Urinary bladder (tissue), 4 donors: ENCODE measurements around the gene RNF227. TPM values are rescaled to one million over a fixed set of nuclear protein-coding genes. Genes with fewer than 3 reads are reported as not detected.

Experiments
- DNase-seq: peaks from one replicate; pipeline ENCODE4 v3.0.0-alpha.2; 2015; ENCODE audit errors: extremely low spot score
- H3K27ac ChIP-seq: one replicate; pipeline ENCODE4 v1.5.1; 2013; ENCODE audit warnings: low read depth, mild to moderate bottlenecking, moderate library complexity
- H3K36me3 ChIP-seq: one replicate; pipeline ENCODE4 v1.6.1; 2013; ENCODE audit warnings: mild to moderate bottlenecking, moderate library complexity; ENCODE audit not compliant: insufficient read depth
- H3K4me1 ChIP-seq: one replicate; pipeline ENCODE4 v1.6.1; 2013; ENCODE audit warnings: mild to moderate bottlenecking, moderate library complexity; ENCODE audit not compliant: insufficient read depth
- H3K4me3 ChIP-seq: one replicate; pipeline ENCODE4 v1.5.1; 2013; ENCODE audit warnings: low read depth, low read length
- WGBS: extraction: QIAGEN DNeasy Blood & Tissue Kit; methylation state at CpG from one replicate; pipeline ENCODE4 v1.1.7; 2013; 5-methylcytosine and 5-hydroxymethylcytosine counted together
- polyA plus RNA-seq: library from polyadenylated mRNA; stranded (reverse); fragments of 200-250 nt; gene quantifications from one replicate; pipeline ENCODE4 v1.2.3, GENCODE V29; 2013
- total RNA-seq: library from RNA; depleted of rRNA; stranded (reverse); fragments of >200 nt; gene quantifications from one replicate; pipeline ENCODE4 v1.2.3, GENCODE V29; 2014
- donor health status: healthy with polysubstance abuse.
- donor health status: healthy.

RNF227 gene
- total and polyA plus RNA-seq, 2 donors: 3.8 to 4.2 TPM

DNA sequence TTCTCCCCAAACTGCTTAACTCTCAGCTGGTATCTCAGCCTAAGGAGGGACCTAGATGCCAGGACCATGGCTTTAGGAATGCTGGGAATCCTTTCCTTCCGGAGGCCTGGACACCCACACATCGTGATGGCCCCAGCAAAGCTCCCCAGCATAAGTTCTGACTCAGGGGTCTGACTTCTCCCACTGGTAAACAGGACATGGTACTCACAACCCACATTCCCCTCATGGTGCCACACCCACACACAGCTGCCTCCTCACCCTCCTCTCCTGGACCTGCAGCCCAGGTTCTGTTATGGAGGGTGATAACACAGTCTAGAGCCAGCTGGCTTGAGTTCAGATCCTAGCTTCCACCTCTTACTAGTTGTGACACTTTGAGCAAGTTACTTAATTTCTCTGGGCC is 719 bp upstream of the RNF227 start:
- Histone ChIP-seq H3K4me3 (no peak overlapping the region), H3K27ac (no peak overlapping the region), H3K4me1 (no peaks in the 10 kb centered on the region), H3K36me3 (no peaks in the 10 kb centered on the region)
- DNase-seq: no peak
- 52% methylated on average over 2 of the region's 2 CpGs for WGBS

DNA sequence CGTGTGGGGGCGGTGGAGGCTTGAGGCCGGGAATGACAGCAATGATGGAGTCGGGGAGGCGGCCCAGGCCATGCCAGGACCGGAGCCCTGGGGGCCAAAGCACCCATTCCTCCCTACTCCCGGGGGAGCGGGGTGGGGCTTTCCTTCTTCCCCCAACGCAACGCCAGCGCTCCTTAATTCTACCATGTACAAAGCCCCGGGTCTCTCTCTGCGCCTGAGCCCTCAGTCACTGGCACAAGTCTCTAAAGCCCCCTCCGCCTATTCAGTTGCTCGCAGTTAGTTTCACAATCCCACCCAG is 245 bp upstream of the RNF227 start:
- H3K4me1 ChIP-seq: no peaks in the 10 kb centered on the region
- DNase-seq: no peak
- H3K36me3 ChIP-seq: no peaks in the 10 kb centered on the region
- peak overlapping the region; percentile 88 for H3K27ac ChIP-seq
- WGBS: 34% methylated on average over 15 of the region's 15 CpGs
- H3K4me3 ChIP-seq: peak overlapping the region; percentile 40

DNA sequence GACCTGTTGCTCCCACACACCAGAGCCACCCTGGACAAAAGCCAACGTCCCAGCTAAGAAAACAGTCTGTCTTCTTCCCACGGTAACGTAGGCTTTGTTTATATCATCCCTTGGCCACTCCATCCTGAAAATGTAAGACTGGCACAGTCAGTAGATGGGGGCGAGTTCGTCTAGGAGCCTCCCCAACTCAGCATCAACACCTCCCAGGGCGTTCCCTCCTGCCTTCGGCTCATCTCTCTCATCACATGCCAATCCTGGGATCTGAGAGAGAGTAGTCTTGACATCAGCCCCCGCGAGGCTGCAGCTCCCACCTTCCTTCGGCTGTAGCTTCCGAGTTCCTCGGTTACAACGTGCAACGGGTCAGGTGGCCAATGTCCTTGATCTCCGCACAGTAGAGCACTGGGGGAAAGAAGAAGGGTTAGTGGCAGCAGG is 894 bp downstream of the RNF227 start:
- Histone ChIP-seq H3K4me1 (no peaks in the 10 kb centered on the region), H3K27ac (peak overlapping the region; percentile 74), H3K4me3 (peak overlapping the region; percentile 40), H3K36me3 (peaks cover 2% of the 10 kb centered on the region)
- under 1% methylated on average over 15 of the region's 15 CpGs for WGBS
- peak; percentile 29 for DNase-seq

DNA sequence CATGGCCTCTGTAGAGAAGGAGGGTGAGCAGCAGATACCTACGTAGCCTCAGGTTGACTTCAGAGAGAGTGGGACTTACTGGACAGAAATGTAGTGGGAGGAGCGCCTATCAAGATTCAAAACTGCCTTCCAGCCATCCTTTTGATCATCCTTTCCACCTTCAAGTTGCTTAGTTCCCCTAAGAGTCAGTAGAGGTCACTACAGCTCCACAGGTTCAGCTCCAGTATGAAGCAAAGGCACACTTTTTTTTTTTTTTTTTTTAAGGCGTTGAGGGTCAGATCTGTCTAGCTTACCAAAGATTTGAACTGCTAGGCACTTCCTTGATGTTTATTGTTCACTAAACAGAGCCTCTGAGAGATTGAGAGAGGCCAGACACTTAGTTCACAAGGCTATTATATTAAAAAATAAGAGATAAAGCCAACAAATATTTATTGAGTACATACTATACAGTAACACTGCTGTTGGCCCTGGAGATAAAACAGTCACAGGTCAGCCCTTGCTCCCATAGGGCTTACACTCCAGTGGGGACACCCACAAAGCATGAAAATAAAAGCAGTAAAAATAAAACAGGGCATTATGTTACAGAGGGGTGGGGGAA is 3.1 kb downstream of the RNF227 start:
- DNase-seq: no peak
- H3K4me1 ChIP-seq: no peaks in the 10 kb centered on the region
- H3K36me3 ChIP-seq: peaks cover 12% of the 10 kb centered on the region
- WGBS: 43% methylated on average over 3 of the region's 3 CpGs
- no peak overlapping the region for H3K27ac ChIP-seq
- H3K4me3 ChIP-seq: no peak overlapping the region

DNA sequence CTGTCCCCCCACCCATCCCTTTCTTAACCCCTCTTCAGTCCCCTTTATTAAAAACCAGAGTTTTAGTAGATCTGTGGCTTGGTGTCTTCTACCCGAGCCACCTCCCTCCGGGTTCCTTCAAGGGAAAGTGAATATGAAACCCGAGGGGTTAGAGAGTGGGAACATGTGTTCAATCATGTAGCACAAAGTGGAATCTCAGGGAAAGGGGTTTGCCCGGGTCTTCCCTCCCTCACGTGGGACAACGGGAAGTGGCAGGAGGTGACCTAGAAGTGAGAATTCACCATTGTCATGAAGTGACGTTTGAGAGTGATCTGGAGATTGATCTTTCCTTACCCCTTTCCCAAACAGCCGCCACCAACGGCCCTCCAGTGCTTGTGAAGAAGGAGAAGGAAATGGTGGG is 5.0 kb downstream of the RNF227 start:
- no peak overlapping the region for H3K27ac ChIP-seq
- WGBS: 72% methylated on average over 9 of the region's 9 CpGs
- peaks cover 12% of the 10 kb centered on the region for H3K36me3 ChIP-seq
- no peak for DNase-seq
- no peak overlapping the region for H3K4me3 ChIP-seq
- no peaks in the 10 kb centered on the region for H3K4me1 ChIP-seq

DNA sequence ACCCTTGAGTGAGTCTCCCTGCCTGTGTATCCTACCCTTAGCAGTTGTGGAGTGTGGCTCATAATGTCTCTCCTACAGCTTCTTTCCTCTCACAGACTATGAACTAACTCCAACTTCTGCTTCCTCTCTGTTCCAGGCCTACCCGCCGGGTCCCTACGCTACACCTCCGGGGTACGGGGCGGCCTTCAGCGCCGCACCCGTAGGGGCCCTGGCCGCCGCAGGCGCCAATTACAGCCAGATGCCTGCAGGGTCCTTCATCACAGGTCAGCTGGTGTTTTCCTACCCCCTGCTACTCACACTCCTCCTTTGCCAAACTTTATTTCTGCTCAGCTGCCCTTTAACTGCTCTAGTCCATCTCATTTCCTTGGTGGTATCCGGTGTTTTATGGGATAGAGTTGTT is 5.4 kb downstream of the RNF227 start:
- Histone ChIP-seq H3K4me3 (no peak overlapping the region), H3K36me3 (peaks cover 15% of the 10 kb centered on the region), H3K4me1 (no peaks in the 10 kb centered on the region), H3K27ac (no peak overlapping the region)
- no peak for DNase-seq
- 91% methylated on average over 13 of the region's 13 CpGs for WGBS

DNA sequence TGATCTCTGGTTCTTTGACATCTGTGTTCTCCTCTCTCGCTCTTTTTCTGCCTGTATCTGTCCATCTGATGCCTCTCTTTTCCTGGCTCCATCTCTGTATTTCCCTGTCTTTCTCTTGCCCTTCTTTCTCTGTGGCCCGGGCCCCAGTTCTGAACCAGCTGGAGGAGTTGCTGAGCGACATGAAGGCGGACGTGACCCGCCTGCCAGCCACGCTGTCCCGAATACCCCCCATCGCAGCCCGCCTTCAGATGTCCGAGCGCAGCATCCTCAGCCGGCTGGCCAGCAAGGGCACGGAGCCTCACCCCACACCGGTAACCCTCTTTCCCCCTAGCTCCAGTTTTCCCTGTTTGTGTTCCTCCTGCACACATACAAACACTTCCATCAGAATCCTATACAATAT is 5.8 kb downstream of the RNF227 start:
- 96% methylated on average over 15 of the region's 15 CpGs for WGBS
- Histone ChIP-seq H3K4me3 (no peak overlapping the region), H3K36me3 (peaks cover 15% of the 10 kb centered on the region), H3K4me1 (no peaks in the 10 kb centered on the region), H3K27ac (no peak overlapping the region)
- no peak for DNase-seq

DNA sequence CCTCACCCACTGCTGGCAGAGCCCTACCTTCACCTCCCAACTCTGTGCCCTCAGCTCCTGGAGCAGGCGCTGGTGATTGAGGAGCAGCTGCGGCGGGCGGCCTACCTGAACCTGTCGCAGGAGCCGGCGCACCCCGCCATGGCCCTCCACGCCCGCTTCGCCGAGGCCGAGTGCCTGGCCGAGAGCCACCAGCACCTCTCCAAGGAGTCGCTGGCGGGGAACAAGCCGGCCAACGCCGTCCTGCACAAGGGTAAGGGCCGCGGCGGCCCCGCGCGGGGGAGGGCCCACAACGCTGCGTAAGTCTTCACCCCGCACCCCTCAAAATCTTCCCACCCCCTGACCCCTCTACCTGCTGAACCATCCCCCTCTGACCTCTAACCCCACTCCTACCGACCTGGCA is 7.0 kb downstream of the RNF227 start:
- peaks cover 15% of the 10 kb centered on the region for H3K36me3 ChIP-seq
- 93% methylated on average over 29 of the region's 29 CpGs for WGBS
- no peak overlapping the region for H3K27ac ChIP-seq
- no peaks in the 10 kb centered on the region for H3K4me1 ChIP-seq
- no peak for DNase-seq
- H3K4me3 ChIP-seq: no peak overlapping the region

DNA sequence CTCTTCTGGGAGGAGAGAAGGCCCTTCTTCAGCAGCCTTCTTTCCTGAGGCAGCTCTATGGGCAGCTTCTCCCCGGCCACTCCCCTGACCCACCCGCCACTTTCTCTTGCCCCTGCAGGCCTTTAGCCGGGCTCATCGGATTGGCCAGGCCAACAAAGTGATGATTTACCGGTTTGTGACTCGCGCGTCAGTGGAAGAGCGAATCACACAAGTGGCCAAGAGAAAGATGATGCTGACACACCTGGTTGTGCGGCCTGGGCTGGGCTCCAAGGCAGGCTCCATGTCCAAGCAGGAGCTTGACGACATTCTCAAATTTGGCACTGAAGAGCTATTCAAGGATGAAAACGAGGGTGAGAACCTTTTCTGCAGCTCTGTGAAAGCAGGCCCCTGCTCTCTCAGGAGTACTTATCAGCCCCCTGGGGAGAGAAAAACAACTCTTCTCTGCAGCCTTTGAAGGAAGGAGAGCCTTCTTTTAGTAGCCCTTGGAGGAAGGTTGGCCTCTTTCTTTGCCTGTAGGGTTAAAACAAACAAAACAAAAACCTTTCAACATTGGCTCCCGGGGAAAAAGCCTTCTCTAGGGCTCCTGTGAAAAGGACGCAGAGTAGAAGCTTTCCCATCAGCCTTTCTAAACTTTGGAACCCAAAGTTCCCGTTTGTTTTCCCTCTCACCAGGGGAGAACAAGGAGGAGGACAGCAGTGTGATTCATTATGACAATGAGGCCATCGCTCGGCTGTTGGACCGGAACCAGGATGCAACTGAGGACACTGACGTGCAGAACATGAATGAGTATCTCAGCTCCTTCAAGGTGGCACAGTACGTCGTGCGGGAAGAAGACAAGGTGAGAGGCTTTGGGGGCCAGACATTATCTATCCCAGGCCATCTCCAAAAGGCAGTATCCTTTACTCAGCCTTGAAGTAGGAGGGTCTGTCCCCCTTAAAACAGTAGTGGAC is 12.7 kb downstream of the RNF227 start:
- Histone ChIP-seq H3K27ac (no peak overlapping the region), H3K4me3 (no peak overlapping the region), H3K4me1 (no peaks in the 10 kb centered on the region), H3K36me3 (peaks cover 12% of the 10 kb centered on the region)
- no peak for DNase-seq
- WGBS: 76% methylated on average over 22 of the region's 22 CpGs

DNA sequence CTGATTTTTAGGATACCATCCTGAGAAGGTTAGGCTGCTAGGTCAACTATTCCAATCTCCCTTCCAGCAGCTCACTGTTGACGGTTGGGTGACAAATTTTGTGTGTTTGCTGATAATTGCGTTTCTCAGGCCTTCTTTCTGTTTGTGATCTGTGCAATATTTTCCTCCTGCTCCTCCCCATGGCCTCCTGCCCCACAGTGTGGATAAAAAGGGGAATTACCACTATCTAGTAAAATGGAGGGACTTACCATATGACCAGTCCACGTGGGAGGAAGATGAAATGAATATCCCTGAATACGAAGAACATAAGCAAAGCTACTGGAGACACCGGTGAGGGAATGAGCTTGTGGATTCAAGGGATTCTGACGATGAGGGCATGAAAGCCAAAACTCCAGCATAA is 18.3 kb downstream of the RNF227 start:
- no peaks in the 10 kb centered on the region for H3K4me1 ChIP-seq
- H3K4me3 ChIP-seq: no peak overlapping the region
- 33% methylated on average over 6 of the region's 6 CpGs for WGBS
- no peak overlapping the region for H3K27ac ChIP-seq
- H3K36me3 ChIP-seq: peaks cover 7% of the 10 kb centered on the region
- DNase-seq: no peak

DNA sequence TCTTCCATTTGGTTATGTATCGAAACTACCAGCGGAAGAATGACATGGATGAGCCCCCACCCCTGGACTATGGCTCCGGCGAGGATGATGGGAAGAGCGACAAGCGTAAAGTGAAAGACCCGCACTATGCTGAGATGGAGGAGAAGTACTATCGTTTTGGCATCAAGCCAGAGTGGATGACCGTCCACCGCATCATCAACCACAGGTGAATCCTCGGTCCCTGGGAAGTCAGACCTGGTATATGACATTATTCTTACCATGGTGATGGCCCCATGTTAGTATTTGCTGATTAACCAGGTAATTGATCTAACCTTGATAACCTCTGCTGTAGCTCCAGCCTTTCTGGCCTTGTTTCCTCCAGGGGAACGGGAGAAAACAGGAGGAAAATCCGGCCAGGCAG is 19.0 kb downstream of the RNF227 start:
- Histone ChIP-seq H3K4me1 (no peaks in the 10 kb centered on the region), H3K36me3 (peaks cover 7% of the 10 kb centered on the region), H3K4me3 (no peak overlapping the region), H3K27ac (no peak overlapping the region)
- 86% methylated on average over 13 of the region's 13 CpGs for WGBS
- no peak for DNase-seq

DNA sequence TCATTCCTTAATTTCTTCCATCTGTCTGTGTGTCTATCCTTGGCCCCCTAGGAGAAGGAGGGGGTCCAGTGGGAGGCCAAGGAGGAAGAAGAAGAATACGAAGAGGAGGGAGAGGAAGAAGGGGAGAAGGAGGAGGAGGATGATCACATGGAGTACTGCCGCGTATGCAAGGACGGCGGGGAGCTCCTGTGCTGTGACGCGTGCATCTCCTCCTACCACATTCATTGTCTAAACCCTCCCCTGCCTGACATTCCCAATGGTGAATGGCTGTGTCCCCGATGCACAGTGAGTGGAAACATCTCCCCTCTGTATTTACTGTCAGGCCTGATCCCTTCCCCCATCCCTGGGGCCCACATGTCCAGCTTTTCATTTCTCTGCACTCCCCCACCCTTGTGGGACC is 21.2 kb downstream of the RNF227 start:
- Histone ChIP-seq H3K4me1 (no peaks in the 10 kb centered on the region), H3K36me3 (peaks cover 7% of the 10 kb centered on the region), H3K27ac (no peak overlapping the region), H3K4me3 (no peak overlapping the region)
- WGBS: 85% methylated on average over 8 of the region's 8 CpGs
- DNase-seq: no peak

DNA sequence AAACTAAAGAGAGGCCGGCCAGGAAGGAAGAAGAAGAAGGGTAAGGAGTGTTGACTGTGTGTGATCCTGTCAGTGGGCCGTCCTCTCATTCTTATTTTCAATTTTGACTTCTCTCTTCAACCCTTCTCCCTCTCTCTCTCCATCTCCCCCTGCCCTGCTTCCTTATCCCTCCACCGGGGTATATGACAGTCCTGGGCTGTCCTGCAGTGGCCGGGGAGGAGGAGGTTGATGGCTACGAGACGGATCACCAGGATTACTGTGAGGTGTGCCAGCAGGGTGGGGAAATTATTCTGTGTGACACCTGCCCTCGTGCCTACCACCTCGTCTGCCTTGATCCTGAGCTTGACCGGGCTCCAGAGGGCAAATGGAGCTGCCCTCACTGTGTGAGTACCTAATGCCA is 21.9 kb downstream of the RNF227 start:
- 92% methylated on average over 9 of the region's 9 CpGs for WGBS
- H3K36me3 ChIP-seq: peaks cover 7% of the 10 kb centered on the region
- no peak for DNase-seq

DNA sequence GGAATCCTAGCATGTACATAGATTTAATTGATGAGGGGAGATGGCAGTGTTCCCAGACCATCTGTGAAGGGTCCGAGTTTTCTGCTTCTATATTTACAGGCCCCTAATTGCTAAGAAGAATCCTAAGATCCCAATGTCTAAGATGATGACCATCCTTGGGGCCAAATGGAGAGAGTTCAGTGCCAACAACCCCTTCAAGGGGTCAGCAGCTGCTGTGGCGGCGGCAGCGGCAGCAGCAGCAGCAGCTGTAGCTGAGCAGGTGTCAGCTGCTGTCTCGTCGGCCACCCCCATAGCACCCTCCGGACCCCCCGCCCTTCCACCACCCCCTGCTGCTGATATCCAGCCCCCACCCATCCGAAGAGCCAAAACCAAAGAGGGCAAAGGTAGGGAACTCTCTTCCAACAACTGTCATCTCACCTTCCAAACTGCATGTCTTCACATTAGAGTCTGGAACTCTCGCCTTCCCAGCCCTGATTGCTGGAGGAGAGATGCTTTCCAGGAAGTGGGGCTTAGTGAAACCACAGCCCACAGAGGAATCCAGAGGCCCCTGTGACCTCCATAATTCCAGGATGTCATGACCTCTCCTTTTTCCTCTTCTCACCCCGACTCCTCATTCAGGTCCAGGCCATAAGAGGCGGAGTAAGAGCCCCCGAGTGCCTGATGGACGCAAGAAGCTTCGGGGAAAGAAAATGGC is 22.8 kb downstream of the RNF227 start:
- H3K27ac ChIP-seq: no peak overlapping the region
- no peak overlapping the region for H3K4me3 ChIP-seq
- H3K4me1 ChIP-seq: no peaks in the 10 kb centered on the region
- DNase-seq: no peak
- peaks cover 3% of the 10 kb centered on the region for H3K36me3 ChIP-seq
- 86% methylated on average over 15 of the region's 15 CpGs for WGBS

More for the DNA sequence above, 21.9 kb downstream of the RNF227 start:
- no peak overlapping the region for H3K27ac ChIP-seq
- no peaks in the 10 kb centered on the region for H3K4me1 ChIP-seq
- H3K4me3 ChIP-seq: no peak overlapping the region
